ENCODE results near the gene EXO1. TPM values are rescaled to one million over a fixed set of nuclear protein-coding genes. Genes with fewer than 3 reads are reported as not detected.

Gene EXO1
- total RNA-seq, 2 donors from 2014 or later = 0.24 to 1.1 TPM

GRCh38 chr1:241934866-241935265, 86.9 kb downstream of the EXO1 start:
- ATAC-seq (no peak), DNase-seq (no peak)
- intact Hi-C loops (cut with DNase I) = no loop called here

Other genes starting within 250 kb of the EXO1 start
- gene CHML, start 207.8 kb upstream of the EXO1 start, total RNA-seq = 1 to 10 TPM; 5.1 to 5.9 TPM
- gene OPN3, start 207.8 kb upstream of the EXO1 start, total RNA-seq = 1 to 10 TPM; 5.8 to 7.7 TPM
- not detected for gene WDR64, start 195.9 kb upstream of the EXO1 start, total RNA-seq
- gene BECN2, start 109.6 kb downstream of the EXO1 start, total RNA-seq = not detected
- gene MAP1LC3C, start 150.9 kb downstream of the EXO1 start, total RNA-seq = under 1 TPM; 0.34 to 0.62 TPM